ENCODE data around the gene LIF.
A peak's percentile ranks its signal among the peaks of the same experiment; 100 is the strongest.
"Not testable (repeated sequence)": the region's sequence is repeated elsewhere in the genome, so short reads cannot be mapped to it uniquely, and the experiment has no call there.

Gene LIF

DNA sequence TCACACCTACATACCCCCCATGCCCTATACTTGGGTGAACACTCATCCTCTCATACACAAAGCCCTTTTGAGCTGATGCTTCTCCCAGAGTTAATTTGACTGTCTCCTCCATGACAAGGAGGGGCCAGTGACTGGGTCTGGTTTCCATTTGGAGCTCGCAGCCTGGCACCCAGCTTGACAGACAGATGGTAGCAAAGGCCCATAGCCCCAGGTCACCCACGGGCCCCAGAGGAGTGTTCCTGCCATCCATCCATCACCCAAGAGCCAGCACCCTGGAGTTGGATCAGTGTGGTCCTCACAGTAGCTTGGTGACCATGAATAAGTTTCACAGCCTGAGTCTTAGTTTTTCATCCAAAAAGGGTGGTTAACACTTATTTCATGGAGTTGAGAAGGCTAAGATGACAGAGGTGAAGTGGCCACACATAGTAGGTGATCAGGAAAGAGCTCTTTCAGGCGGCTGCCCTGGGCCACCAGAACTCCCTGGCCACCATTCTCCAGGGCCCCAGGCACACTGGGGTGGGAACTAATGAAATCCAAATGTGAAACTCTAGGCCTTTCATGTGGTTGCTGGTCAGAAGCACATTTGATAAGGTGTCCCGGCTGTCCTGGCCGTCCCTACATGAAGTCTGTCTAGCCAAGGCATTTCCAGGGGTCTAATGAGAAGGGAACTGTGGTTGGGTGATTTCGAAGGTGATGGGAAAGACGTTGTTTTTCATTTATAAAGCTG, 42.4 kb downstream of the LIF start:
- H3K4me3 ChIP-seq (ENCODE audit: low read length) = no peak overlapping the region
- no peak for DNase-seq (ENCODE audit: low read depth)
- TF ChIP-seq, protein P1, sequence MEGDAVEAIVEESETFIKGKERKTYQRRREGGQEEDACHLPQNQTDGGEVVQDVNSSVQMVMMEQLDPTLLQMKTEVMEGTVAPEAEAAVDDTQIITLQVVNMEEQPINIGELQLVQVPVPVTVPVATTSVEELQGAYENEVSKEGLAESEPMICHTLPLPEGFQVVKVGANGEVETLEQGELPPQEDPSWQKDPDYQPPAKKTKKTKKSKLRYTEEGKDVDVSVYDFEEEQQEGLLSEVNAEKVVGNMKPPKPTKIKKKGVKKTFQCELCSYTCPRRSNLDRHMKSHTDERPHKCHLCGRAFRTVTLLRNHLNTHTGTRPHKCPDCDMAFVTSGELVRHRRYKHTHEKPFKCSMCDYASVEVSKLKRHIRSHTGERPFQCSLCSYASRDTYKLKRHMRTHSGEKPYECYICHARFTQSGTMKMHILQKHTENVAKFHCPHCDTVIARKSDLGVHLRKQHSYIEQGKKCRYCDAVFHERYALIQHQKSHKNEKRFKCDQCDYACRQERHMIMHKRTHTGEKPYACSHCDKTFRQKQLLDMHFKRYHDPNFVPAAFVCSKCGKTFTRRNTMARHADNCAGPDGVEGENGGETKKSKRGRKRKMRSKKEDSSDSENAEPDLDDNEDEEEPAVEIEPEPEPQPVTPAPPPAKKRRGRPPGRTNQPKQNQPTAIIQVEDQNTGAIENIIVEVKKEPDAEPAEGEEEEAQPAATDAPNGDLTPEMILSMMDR (conservative IDR thresholded peaks at IDR 0.05; ENCODE audit: low read length) = no peak

DNA sequence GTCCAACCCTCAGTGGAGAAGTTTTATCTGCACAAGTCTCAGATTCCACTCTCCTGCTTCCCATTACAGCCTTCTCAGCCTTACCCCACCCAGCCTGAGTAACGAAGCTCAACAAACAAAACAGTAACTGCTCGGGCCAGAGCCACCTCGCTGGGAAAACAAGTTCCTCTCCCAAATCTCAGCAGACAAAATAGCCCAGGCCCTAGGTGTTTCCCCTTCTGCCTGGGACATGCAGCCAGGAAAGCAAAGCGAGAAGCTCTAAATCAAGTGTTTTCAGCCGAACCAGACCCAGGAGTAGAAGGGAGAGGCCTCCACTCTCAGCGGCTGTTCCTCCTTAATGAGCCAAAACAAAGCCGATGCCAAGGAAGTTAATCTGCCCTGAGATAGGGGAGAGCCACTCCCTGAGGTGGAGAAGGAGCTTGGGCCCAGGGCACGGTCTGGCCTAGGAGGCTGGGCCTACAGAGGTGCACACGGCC, 44.0 kb downstream of the LIF start:
- TF ChIP-seq, protein P1 (conservative IDR thresholded peaks at IDR 0.05; ENCODE audit: low read length) = no peak
- H3K4me3 ChIP-seq (ENCODE audit: low read length) = no peak overlapping the region
- DNase-seq (ENCODE audit: low read depth) = peak; percentile 73

DNA sequence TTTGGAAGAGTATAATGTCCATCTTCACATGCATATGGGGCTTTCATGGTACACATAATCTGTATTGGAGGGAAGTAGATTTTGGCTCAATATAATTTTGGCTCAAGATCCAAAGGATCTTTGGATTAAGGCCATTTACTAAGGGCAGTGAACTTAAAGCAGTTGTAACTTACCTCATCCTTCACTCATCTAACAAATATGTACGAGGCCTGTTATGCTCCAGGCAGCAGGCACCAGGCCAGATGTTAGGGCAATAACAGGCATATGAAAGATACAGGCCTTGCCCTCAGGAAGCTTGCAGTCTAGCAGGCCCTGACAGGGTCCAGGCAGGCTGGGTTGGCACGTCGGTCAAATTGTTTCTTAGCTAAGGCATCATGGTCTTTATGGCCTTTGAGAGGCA, 44.6 kb downstream of the LIF start:
- TF ChIP-seq, protein P1 (conservative IDR thresholded peaks at IDR 0.05; ENCODE audit: low read length) = no peak
- no peak overlapping the region for H3K4me3 ChIP-seq (ENCODE audit: low read length)
- DNase-seq (ENCODE audit: low read depth) = peak; percentile 63

DNA sequence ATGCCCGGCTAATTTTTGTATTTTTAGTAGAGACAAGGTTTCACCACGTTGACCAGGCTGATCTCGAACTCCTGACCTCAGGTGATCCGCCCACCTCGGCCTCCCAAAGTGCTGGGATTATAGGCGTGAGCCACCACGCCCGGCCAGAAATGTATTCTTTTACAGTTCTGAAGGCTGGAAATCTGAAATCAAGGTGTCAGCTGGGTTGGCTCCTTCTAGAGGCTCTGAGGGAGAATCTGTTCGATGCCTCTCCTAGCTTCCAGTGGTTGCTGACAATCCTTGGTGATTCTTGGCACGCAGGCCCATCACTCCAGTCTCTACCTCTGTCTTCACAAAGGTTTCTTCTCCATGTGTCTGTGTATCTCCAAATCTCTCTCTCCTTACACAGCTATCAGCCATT, 45.7 kb downstream of the LIF start:
- not testable (repeated sequence) for H3K4me3 ChIP-seq (ENCODE audit: low read length); DNase-seq (ENCODE audit: low read depth)

DNA sequence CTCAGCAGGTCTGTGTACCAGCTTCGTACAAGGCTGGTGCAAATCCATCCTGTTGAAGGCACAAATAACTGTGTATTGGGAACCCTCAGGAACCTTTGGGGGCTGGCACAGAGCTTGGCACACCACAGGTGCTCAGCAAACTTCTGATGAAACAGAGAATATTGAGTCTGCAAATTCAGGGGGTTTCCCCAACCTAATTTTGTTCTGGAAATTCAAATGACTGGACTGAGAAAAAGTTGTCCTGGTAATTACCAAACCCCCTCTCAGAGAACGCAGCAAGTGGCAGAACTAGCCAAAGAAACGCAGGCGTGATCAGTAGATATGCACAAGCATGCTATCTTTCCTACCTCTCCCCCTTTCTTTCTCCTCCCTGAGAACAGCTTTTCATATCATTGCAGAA, 47.6 kb downstream of the LIF start:
- H3K4me3 ChIP-seq (ENCODE audit: low read length) = no peak overlapping the region
- TF ChIP-seq, protein P1 (conservative IDR thresholded peaks at IDR 0.05; ENCODE audit: low read length) = no peak
- DNase-seq (ENCODE audit: low read depth) = no peak

DNA sequence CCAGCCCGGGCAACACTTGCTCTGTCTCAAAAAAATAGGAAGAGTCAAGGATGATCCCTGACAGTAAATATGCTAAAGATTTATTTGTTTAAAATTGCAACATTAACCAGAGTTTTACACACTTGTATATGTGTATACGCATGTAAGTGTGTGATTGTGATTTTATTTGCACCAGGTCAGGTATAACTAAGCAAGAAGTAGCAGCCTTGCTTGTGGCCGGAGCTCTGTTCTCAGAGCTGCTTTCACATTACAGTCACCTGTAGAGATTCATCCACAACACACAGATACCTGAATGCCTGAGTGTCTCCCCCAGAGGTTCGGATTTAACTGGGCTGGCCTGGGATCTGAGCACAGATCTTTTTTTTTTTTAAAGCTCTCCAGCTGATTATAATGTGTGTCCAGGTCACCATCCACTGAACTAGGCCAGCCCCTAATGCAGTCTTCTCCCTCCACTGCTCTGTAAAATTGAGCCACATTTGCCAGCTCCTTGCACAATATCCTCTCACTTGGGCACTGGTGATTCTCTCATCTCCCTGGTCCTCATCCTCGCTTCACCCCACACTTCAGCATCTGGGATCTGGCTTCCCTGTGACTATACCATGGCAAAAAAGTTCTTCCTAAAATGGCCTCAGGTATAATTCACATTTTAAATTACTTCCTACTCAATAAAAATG, 48.3 kb downstream of the LIF start:
- TF ChIP-seq, protein P1 (conservative IDR thresholded peaks at IDR 0.05; ENCODE audit: low read length) = no peak
- H3K4me3 ChIP-seq (ENCODE audit: low read length) = no peak overlapping the region
- DNase-seq (ENCODE audit: low read depth) = no peak

DNA sequence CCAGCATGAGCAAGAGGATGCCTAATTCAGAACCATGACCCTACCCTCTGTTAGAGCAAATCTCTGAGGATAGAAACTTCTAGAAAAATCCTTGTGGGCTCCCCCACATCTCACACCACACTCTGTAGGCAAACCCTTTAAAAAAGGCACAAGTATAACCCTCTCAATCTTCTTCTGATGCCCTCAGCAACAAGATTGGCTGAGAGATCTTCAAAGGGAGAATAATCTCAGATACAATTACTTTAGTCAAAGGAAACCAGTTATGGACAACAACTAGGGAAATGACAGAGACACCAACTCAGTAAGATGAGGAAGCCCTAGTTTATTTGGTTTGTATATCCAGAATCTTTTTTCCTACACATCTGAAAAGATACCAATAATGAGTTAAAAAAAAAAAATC, 49.2 kb downstream of the LIF start:
- DNase-seq (ENCODE audit: low read depth) = no peak
- H3K4me3 ChIP-seq (ENCODE audit: low read length) = no peak overlapping the region
- TF ChIP-seq, protein P1 (conservative IDR thresholded peaks at IDR 0.05; ENCODE audit: low read length) = no peak
